Astrocyte (in vitro differentiated cells and primary cell): Measurements from ENCODE around the gene CNPPD1. TPM values are rescaled to one million over a fixed set of nuclear protein-coding genes. Genes with fewer than 3 reads are reported as not detected.

Experiments
- DNase-seq: peaks from one replicate; pipeline ENCODE4 v3.0.0-alpha.2; 2010; ENCODE audit warnings: low read depth
- FAIRE-seq: peaks from 2 replicates; lab custom pipeline; 2011; peaks lifted over from hg19 to GRCh38; lab: Jason Lieb, UNC
- H2AFZ ChIP-seq: 2 replicates; pipeline ENCODE4 v1.6.0; 2012; ENCODE audit warnings: low read depth, low read length, inconsistent platforms
- H3K27ac ChIP-seq: 2 replicates; pipeline ENCODE4 v1.5.1; 2011; ENCODE audit warnings: low read depth, low read length, inconsistent platforms
- H3K27me3 ChIP-seq: 2 replicates; pipeline ENCODE4 v1.6.0; 2011; ENCODE audit warnings: low read length, inconsistent platforms; ENCODE audit not compliant: insufficient read depth
- H3K36me3 ChIP-seq: 2 replicates; pipeline ENCODE4 v1.5.1; 2011; ENCODE audit warnings: low read length, inconsistent platforms; ENCODE audit not compliant: insufficient read depth
- H3K4me1 ChIP-seq: 2 replicates; pipeline ENCODE4 v1.5.1; 2011; ENCODE audit warnings: low read length, inconsistent platforms; ENCODE audit not compliant: insufficient read depth
- H3K4me2 ChIP-seq: 2 replicates; pipeline ENCODE4 v1.6.0; 2012; ENCODE audit warnings: low read length, inconsistent platforms
- H3K4me3 ChIP-seq: 2 replicates; pipeline ENCODE4 v1.5.1; 2011; ENCODE audit warnings: low read depth, mild to moderate bottlenecking, low read length, inconsistent platforms; ENCODE audit not compliant: insufficient read depth
- H3K79me2 ChIP-seq: 2 replicates; pipeline ENCODE4 v1.6.0; 2012; ENCODE audit warnings: mild to moderate bottlenecking, low read length, inconsistent platforms; ENCODE audit not compliant: insufficient read depth
- H3K9ac ChIP-seq: 2 replicates; pipeline ENCODE4 v1.6.0; 2012; ENCODE audit warnings: mild to moderate bottlenecking, low read length, inconsistent platforms
- H3K9me3 ChIP-seq: 2 replicates; pipeline ENCODE4 v1.5.1; 2012; ENCODE audit warnings: low read depth, mild to moderate bottlenecking, low read length, inconsistent platforms; ENCODE audit not compliant: insufficient read depth
- H4K20me1 ChIP-seq: 2 replicates; pipeline ENCODE4 v1.6.0; 2012; ENCODE audit warnings: low read length, inconsistent platforms; ENCODE audit not compliant: insufficient read depth
- H3K27ac Mint-ChIP-seq: one replicate; pipeline ENCODE4 v1.8.0; 2021; ENCODE audit warnings: mild to moderate bottlenecking, mixed read lengths; ENCODE audit not compliant: unreplicated experiment
- H3K27me3 Mint-ChIP-seq: one replicate; pipeline ENCODE4 v1.8.0; 2021; ENCODE audit warnings: low read depth, mixed read lengths; ENCODE audit not compliant: unreplicated experiment
- H3K36me3 Mint-ChIP-seq: one replicate; pipeline ENCODE4 v1.8.0; 2021; ENCODE audit warnings: low read depth, mixed read lengths; ENCODE audit not compliant: unreplicated experiment
- H3K4me1 Mint-ChIP-seq: one replicate; pipeline ENCODE4 v1.8.0; 2021; ENCODE audit warnings: low read depth, mixed read lengths; ENCODE audit not compliant: unreplicated experiment
- H3K4me3 Mint-ChIP-seq: one replicate; pipeline ENCODE4 v1.8.0; 2021; ENCODE audit warnings: mild to moderate bottlenecking, moderate library complexity, mixed read lengths; ENCODE audit not compliant: unreplicated experiment
- H3K9me3 Mint-ChIP-seq: one replicate; pipeline ENCODE4 v1.8.0; 2021; ENCODE audit warnings: mild to moderate bottlenecking, mixed read lengths; ENCODE audit not compliant: unreplicated experiment
- CTCF ChIP-seq: IDR thresholded peaks from 2 replicates; pipeline ENCODE4 v1.5.1; 2011; ENCODE audit warnings: low read depth, mild to moderate bottlenecking, inconsistent platforms, low read length, moderate library complexity; ENCODE audit not compliant: insufficient read depth
- EZH2 ChIP-seq: IDR thresholded peaks from 2 replicates; pipeline ENCODE4 v1.6.1; 2012; ENCODE audit warnings: mild to moderate bottlenecking, low read length, inconsistent platforms; ENCODE audit not compliant: insufficient read depth
- total RNA-seq: library from RNA; stranded (reverse); gene quantifications from 2 replicates; pipeline ENCODE4 v1.2.1, GENCODE V29; 2021

CNPPD1 gene
- total RNA-seq, 1 donor from 2014 or later = 28.1 TPM

GRCh38 chr2:219182331-219183150 lies 5.8 kb upstream of the CNPPD1 start:
- H3K36me3 Mint-ChIP-seq = peaks cover 16% of the 10 kb centered on the region
- Histone ChIP-seq H4K20me1 (peaks cover 34% of the 10 kb centered on the region), H3K4me3 (no peak overlapping the region), H3K79me2 (peaks cover 27% of the 10 kb centered on the region), H3K4me1 (peaks cover 10% of the 10 kb centered on the region), H3K36me3 (peaks cover 30% of the 10 kb centered on the region), H2AFZ (no peak overlapping the region), H3K9ac (no peak overlapping the region), H3K4me2 (no peak overlapping the region), H3K27me3 (no peaks in the 10 kb centered on the region), H3K27ac (no peak overlapping the region), H3K9me3 (no peaks in the 10 kb centered on the region)
- H3K9me3 Mint-ChIP-seq = peaks cover 1% of the 10 kb centered on the region
- no peak for DNase-seq
- H3K4me3 Mint-ChIP-seq = no peak overlapping the region
- H3K27me3 Mint-ChIP-seq = no peaks in the 10 kb centered on the region
- TF ChIP-seq EZH2 (no peak), CTCF (no peak)
- H3K27ac Mint-ChIP-seq = no peak overlapping the region
- H3K4me1 Mint-ChIP-seq = peaks cover 6% of the 10 kb centered on the region
- no peak for FAIRE-seq

DNA sequence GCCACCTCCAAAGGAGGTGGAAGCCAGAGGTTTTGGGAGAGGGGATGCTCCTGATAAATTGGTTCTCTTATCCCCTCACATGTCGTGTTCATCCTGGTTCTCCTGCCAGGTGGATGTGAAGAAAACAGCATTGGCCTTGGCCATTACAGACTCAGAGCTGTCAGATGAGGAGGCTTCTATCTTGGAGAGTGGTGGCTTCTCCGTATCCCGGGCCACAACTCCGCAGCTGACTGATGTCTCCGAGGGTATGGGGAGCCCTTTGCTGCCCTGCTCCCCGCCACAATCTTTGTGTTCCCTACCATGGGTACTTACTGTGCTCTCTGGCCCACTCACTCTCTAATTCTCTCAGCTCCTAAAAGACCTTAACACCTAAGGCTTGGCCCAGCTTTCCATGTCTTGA lies 4.8 kb upstream of the CNPPD1 start:
- Mint-ChIP-seq H3K36me3 (peaks cover 16% of the 10 kb centered on the region), H3K4me3 (no peak overlapping the region), H3K27ac (no peak overlapping the region), H3K4me1 (peaks cover 9% of the 10 kb centered on the region), H3K27me3 (no peaks in the 10 kb centered on the region), H3K9me3 (peaks cover 1% of the 10 kb centered on the region)
- DNase-seq = no peak
- Histone ChIP-seq H4K20me1 (peaks cover 34% of the 10 kb centered on the region), H3K79me2 (peaks cover 27% of the 10 kb centered on the region), H3K4me3 (no peak overlapping the region), H3K9ac (no peak overlapping the region), H3K4me2 (no peak overlapping the region), H3K4me1 (peaks cover 14% of the 10 kb centered on the region), H3K27ac (no peak overlapping the region), H2AFZ (no peak overlapping the region), H3K36me3 (peaks cover 30% of the 10 kb centered on the region), H3K9me3 (no peaks in the 10 kb centered on the region), H3K27me3 (no peaks in the 10 kb centered on the region)
- no peak for TF ChIP-seq CTCF
- no peak for TF ChIP-seq EZH2
- no peak for FAIRE-seq

- Mint-ChIP-seq H3K4me3 (no peak overlapping the region), H3K27ac (no peak overlapping the region), H3K27me3 (no peaks in the 10 kb centered on the region), H3K36me3 (peaks cover 16% of the 10 kb centered on the region), H3K4me1 (peaks cover 9% of the 10 kb centered on the region), H3K9me3 (peaks cover 1% of the 10 kb centered on the region)
- peaks cover 30% of the 10 kb centered on the region for H3K36me3 ChIP-seq
- H4K20me1 ChIP-seq = peaks cover 34% of the 10 kb centered on the region
- peaks cover 32% of the 10 kb centered on the region for H3K79me2 ChIP-seq
- H3K4me1 ChIP-seq = peaks cover 17% of the 10 kb centered on the region
- H3K9ac ChIP-seq = no peak overlapping the region
- no peak for DNase-seq
- H3K4me2 ChIP-seq = no peak overlapping the region
- H3K9me3 ChIP-seq = no peaks in the 10 kb centered on the region
- no peak overlapping the region for H3K27ac ChIP-seq
- no peak overlapping the region for H3K4me3 ChIP-seq
- TF ChIP-seq CTCF = no peak
- no peak for TF ChIP-seq EZH2
- no peak for FAIRE-seq
- H2AFZ ChIP-seq = no peak overlapping the region
- no peaks in the 10 kb centered on the region for H3K27me3 ChIP-seq
Measured at GRCh38 chr2:219180961-219181360, 4.2 kb upstream of the CNPPD1 start.
